ENCODE measurements around the gene POLR3K.
"Not testable (repeated sequence)": the region's sequence is repeated elsewhere in the genome, so short reads cannot be mapped to it uniquely, and the experiment has no call there.

The POLR3K gene

GRCh38 chr16:42691-43090, 10.7 kb downstream of the POLR3K start:
- no peak for DNase-seq (ENCODE audit: low spot score)

- DNase-seq (ENCODE audit: low spot score): no peak
These were observed 11.3 kb downstream of the POLR3K start for GRCh38 chr16:42069-42457.

GRCh38 chr16:41439-42068, 11.9 kb downstream of the POLR3K start:
- no peak for DNase-seq (ENCODE audit: low spot score)

GRCh38 chr16:38941-39892, 14.2 kb downstream of the POLR3K start:
- DNase-seq (ENCODE audit: low spot score): peak; percentile 63

GRCh38 chr16:38206-38605, 15.2 kb downstream of the POLR3K start:
- not testable (repeated sequence) for DNase-seq (ENCODE audit: low spot score)

GRCh38 chr16:37511-37910, 15.9 kb downstream of the POLR3K start:
- no peak for DNase-seq (ENCODE audit: low spot score)

GRCh38 chr16:36336-36984, 16.9 kb downstream of the POLR3K start:
- DNase-seq (ENCODE audit: low spot score): no peak

GRCh38 chr16:35678-36305, 17.6 kb downstream of the POLR3K start:
- DNase-seq (ENCODE audit: low spot score): no peak

GRCh38 chr16:35011-35677, 18.3 kb downstream of the POLR3K start:
- DNase-seq (ENCODE audit: low spot score): no peak

- DNase-seq (ENCODE audit: low spot score): no peak
These were observed 18.8 kb downstream of the POLR3K start for GRCh38 chr16:34648-34987.

- no peak for DNase-seq (ENCODE audit: low spot score)
These were observed 19.3 kb downstream of the POLR3K start for GRCh38 chr16:33877-34647.

GRCh38 chr16:33154-33876, 20.1 kb downstream of the POLR3K start:
- DNase-seq (ENCODE audit: low spot score): not testable (repeated sequence)

GRCh38 chr16:30627-31026, 22.8 kb downstream of the POLR3K start:
- not testable (repeated sequence) for DNase-seq (ENCODE audit: low spot score)

- not testable (repeated sequence) for DNase-seq (ENCODE audit: low spot score)
These were observed 27.5 kb downstream of the POLR3K start for GRCh38 chr16:25926-26348.

GRCh38 chr16:24151-24550, 29.3 kb downstream of the POLR3K start:
- DNase-seq (ENCODE audit: low spot score): not testable (repeated sequence)

GRCh38 chr16:20886-21285, 32.5 kb downstream of the POLR3K start:
- not testable (repeated sequence) for DNase-seq (ENCODE audit: low spot score)

- not testable (repeated sequence) for DNase-seq (ENCODE audit: low spot score)
These were observed 36.2 kb downstream of the POLR3K start for GRCh38 chr16:17062-17765.

- DNase-seq (ENCODE audit: low spot score): peak; percentile 94
These were observed 42.6 kb downstream of the POLR3K start for GRCh38 chr16:10772-11171.

- DNase-seq (ENCODE audit: low spot score): no peak
These were observed 43.3 kb downstream of the POLR3K start for GRCh38 chr16:9903-10665.
